GM12878 (cell line): ENCODE results near the gene TMEM127. TPM values are rescaled to one million over a fixed set of nuclear protein-coding genes. Genes with fewer than 3 reads are reported as not detected.

ENCODE experiments used
- ATAC-seq: fragments of 200-7000 bp; cut with Tn5 transposase; 3 replicates; pipeline ENCODE4 v1.9.1; 2020; ENCODE audit warnings: mild to moderate bottlenecking, moderate library complexity
- BruUV-seq: library from RNA; stranded (reverse); fragments of 400-500 nt; replicated peaks from 2 replicates; lab custom pipeline; 2021; lab: Mats Ljungman, UMichigan
- CTCF ChIA-PET: fragments of 300-600 bp; sonication (Branson Sonifier 250); formaldehyde crosslinking; extraction: SDS; loops from one replicate; lab custom pipeline; 2021; ENCODE audit warnings: inconsistent platforms; lab: Yijun Ruan, JAX
- POLR2A ChIA-PET: fragments of 350-600 bp; formaldehyde crosslinking; extraction: SDS; loops from one replicate; lab custom pipeline; 2021; ENCODE audit warnings: inconsistent platforms; lab: Charles Lee
- RAD21 ChIA-PET: fragments of 300-600 bp; sonication (Branson Sonifier 250); formaldehyde crosslinking; loops from one replicate; lab custom pipeline; 2023; ENCODE audit warnings: antibody characterized with exemption; ENCODE audit not compliant: unreplicated experiment; lab: Charles Lee
- SMC1A ChIA-PET: fragments of 300-600 bp; sonication (Branson Sonifier 250); formaldehyde crosslinking; loops from one replicate; lab custom pipeline; 2023; ENCODE audit not compliant: unreplicated experiment, uncharacterized antibody; lab: Charles Lee
- DNase-seq: peaks from one replicate; pipeline ENCODE4 v3.0.0-alpha.2; 2011; ENCODE audit warnings: low read depth, low spot score
- FAIRE-seq: peaks from 3 replicates; lab custom pipeline; 2011; peaks lifted over from hg19 to GRCh38; lab: Jason Lieb, UNC
- H2AFZ ChIP-seq: 2 replicates; pipeline ENCODE4 v1.6.0; 2011; ENCODE audit warnings: low read depth, low read length, control low read depth; ENCODE audit not compliant: control insufficient read depth
- H3K27ac ChIP-seq: 2 replicates; pipeline ENCODE4 v1.5.1; 2011; ENCODE audit warnings: control low read depth; ENCODE audit not compliant: control insufficient read depth, insufficient read depth
- H3K27me3 ChIP-seq, 2 experiments: replicated peaks in 1 of 2; 2 replicates each; pipeline versions ENCODE4 v1.6.0 to v1.6.1; 2011; ENCODE audit warnings: low read length in 1 of 2; ENCODE audit not compliant: control insufficient read depth in 2 of 2, insufficient read depth in 2 of 2
- H3K36me3 ChIP-seq, 2 experiments: 2 replicates each; pipeline ENCODE4 v1.5.1; 2011; ENCODE audit warnings: low read length in 1 of 2; ENCODE audit not compliant: control insufficient read depth in 2 of 2, insufficient read depth in 2 of 2
- H3K4me1 ChIP-seq: 2 replicates; pipeline ENCODE4 v1.6.1; 2011; ENCODE audit warnings: mild to moderate bottlenecking, low read length, moderate library complexity, mixed read lengths; ENCODE audit not compliant: control insufficient read depth, insufficient read depth
- H3K4me2 ChIP-seq: 2 replicates; pipeline ENCODE4 v1.6.0; 2011; ENCODE audit warnings: control low read depth; ENCODE audit not compliant: control insufficient read depth, insufficient read depth
- H3K4me3 ChIP-seq: fragments of 200-600 bp; sonication (generic); 2 replicates; pipeline ENCODE4 v1.5.1; 2016
- H3K79me2 ChIP-seq: 2 replicates; pipeline ENCODE4 v1.6.0; 2011; ENCODE audit warnings: low read length; ENCODE audit not compliant: control insufficient read depth, insufficient read depth
- H3K9ac ChIP-seq: 2 replicates; pipeline ENCODE4 v1.8.0; 2011; ENCODE audit warnings: low read length, control low read depth, mixed read lengths; ENCODE audit not compliant: control insufficient read depth, insufficient read depth
- H3K9me3 ChIP-seq: replicated peaks from 3 replicates; pipeline ENCODE4 v1.5.1; 2011; ENCODE audit warnings: mild to moderate bottlenecking, low read length; ENCODE audit not compliant: control insufficient read depth, insufficient read depth
- H4K20me1 ChIP-seq: 2 replicates; pipeline ENCODE4 v1.6.0; 2011; ENCODE audit not compliant: control insufficient read depth, insufficient read depth
- BCL11A ChIP-seq: IDR thresholded peaks from 2 replicates; pipeline ENCODE4 v1.6.1; 2011; ENCODE audit warnings: low read depth, low read length
- EGR1 ChIP-seq, 2 experiments: IDR thresholded peaks; 1 replicate in 1 of 2; 2 replicates in 1 of 2; pipeline ENCODE4 v1.6.1; 2011 to 2012; ENCODE audit warnings: low read depth in 2 of 2, low read length in 2 of 2, borderline replicate concordance in 1 of 2, mild to moderate bottlenecking in 1 of 2, moderate library complexity in 1 of 2
- MEF2B ChIP-seq: fragments of 450-650 bp; IDR thresholded peaks from 2 replicates; pipeline ENCODE4 v1.6.1; 2018; ENCODE audit warnings: mild to moderate bottlenecking, moderate library complexity; ENCODE audit not compliant: partially characterized antibody, poor library complexity, severe bottlenecking
- POLR2AphosphoS5 ChIP-seq: IDR thresholded peaks from 2 replicates; pipeline ENCODE4 v1.6.1; 2011; ENCODE audit warnings: mild to moderate bottlenecking, low read length, inconsistent platforms
- RAD51 ChIP-seq: fragments of 450-650 bp; IDR thresholded peaks from 2 replicates; pipeline ENCODE4 v1.6.1; 2016; ENCODE audit warnings: moderate library complexity, mild to moderate bottlenecking, inconsistent platforms
- RB1 ChIP-seq: fragments of 450-650 bp; formaldehyde crosslinking; IDR thresholded peaks from 2 replicates; pipeline ENCODE4 v1.6.1; 2017; ENCODE audit warnings: mild to moderate bottlenecking, borderline replicate concordance
- RCOR1 ChIP-seq: conservative IDR thresholded peaks from 2 replicates; pipeline ENCODE4 v1.6.1; 2012; ENCODE audit warnings: low read depth, low read length, improper control_type of control experiment
- RELA ChIP-seq: fragments of 450-650 bp; IDR thresholded peaks from 2 replicates; pipeline ENCODE4 v1.8.0; 2014; ENCODE audit warnings: borderline replicate concordance; ENCODE audit not compliant: partially characterized antibody
- SIX5 ChIP-seq: IDR thresholded peaks from 2 replicates; pipeline ENCODE4 v1.6.1; 2011; ENCODE audit warnings: mild to moderate bottlenecking, low read depth, low read length, moderate library complexity; ENCODE audit not compliant: severe bottlenecking
- SMAD5 ChIP-seq: IDR thresholded peaks from 2 replicates; pipeline ENCODE4 v1.6.1; 2016; ENCODE audit warnings: antibody characterized with exemption, low read depth
- SP1 ChIP-seq: IDR thresholded peaks from one replicate; pipeline ENCODE4 v1.6.1; 2011; ENCODE audit warnings: low read depth, low read length
- whole genome bisulfite sequencing: methylation state at CpG from one replicate; pipeline ENCODE4 v1.1.6; 2016; ENCODE audit warnings: low lambda C conversion rate; ENCODE audit not compliant: insufficient replicate concordance, insufficient coverage; ENCODE audit errors: missing lambda C conversion rate; 5-methylcytosine and 5-hydroxymethylcytosine counted together
- in situ Hi-C: fragments of 300-500 bp; cut with MboI; formaldehyde crosslinking; loops from 9 replicates; pipeline ENCODE4 v1.14.3; 2018; ENCODE audit warnings: mixed read lengths
- intact Hi-C: fragments of 100-400 bp; cut with micrococcal nuclease; formaldehyde crosslinking; loops from one replicate; pipeline ENCODE4 v1.14.2; 2022; ENCODE audit not compliant: unreplicated experiment
- polyA plus RNA-seq, 11 experiments: library from polyadenylated mRNA; depleted of rRNA in 4 of 11; unstranded in 6 of 11; stranded (reverse) in 5 of 11; fragments of >200 nt; fragmentation: Nextera tagmentation in 4 of 11; fragmentation: Illumina TruSeq in 1 of 11; extraction: Ambion mirVana in 4 of 11; extraction: Trizol in 1 of 11; gene quantifications; 1 replicate in 1 of 11; 2 replicates in 10 of 11; pipeline versions ENCODE4 v1.2.1 to v1.2.3, GENCODE V29; 2011 to 2016; ENCODE audit warnings: inconsistent platforms in 2 of 11, missing spikeins in 2 of 11, low read depth in 1 of 11
- total RNA-seq, 4 experiments: library from RNA; depleted of rRNA in 3 of 4; stranded (reverse); fragments of >200 nt in 3 of 4; fragmentation: Illumina TruSeq in 1 of 4; extraction: Trizol in 1 of 4; gene quantifications; 2 replicates each; pipeline versions ENCODE4 v1.2.1 to v1.2.3, GENCODE V29; 2013 to 2021
- TF ChIP-seq, protein P1 (sequence below): fragments of 450-650 bp; IDR thresholded peaks from 2 replicates; pipeline ENCODE4 v1.6.1; 2018; ENCODE audit warnings: mild to moderate bottlenecking, low read depth, moderate library complexity; ENCODE audit not compliant: partially characterized antibody
- TF ChIP-seq, protein P2 (sequence below): IDR thresholded peaks from 2 replicates; pipeline ENCODE4 v1.6.1; 2012; ENCODE audit warnings: low read length, inconsistent platforms
- TF ChIP-seq, protein P3 (sequence below): IDR thresholded peaks from 2 replicates; pipeline ENCODE4 v1.6.1; 2012; ENCODE audit warnings: low read depth, low read length, improper control_type of control experiment
- TF ChIP-seq, protein P4 (sequence below): fragments of 450-650 bp; IDR thresholded peaks from 2 replicates; pipeline ENCODE4 v1.6.1; 2016; ENCODE audit warnings: mild to moderate bottlenecking

Gene TMEM127
- total and polyA plus RNA-seq, 10 of the 15 experiments (the other 5 are each of a cell fraction or from before 2014, with no cell fraction given) = 2.6 to 27.2 (median 17.7) TPM

DNA sequence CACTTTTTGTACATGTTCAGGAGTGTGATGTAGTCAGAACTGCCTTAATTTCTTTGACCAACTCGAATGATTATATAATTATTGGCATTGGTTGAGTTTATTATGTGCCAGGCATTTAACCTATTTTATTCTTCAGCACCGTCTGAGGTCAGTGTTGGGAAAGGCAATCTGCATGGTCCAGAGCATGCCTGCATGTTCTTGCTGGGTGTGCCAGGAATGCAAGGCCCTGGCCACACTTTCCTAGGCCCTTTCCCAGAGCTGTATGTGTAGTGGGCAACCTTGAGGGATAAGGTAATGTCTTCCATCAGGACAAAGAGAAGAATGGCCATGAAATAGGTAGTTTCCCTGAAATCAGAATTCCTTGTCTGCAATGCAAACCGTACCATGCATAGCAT, 49.2 kb upstream of the TMEM127 start (continued):
- TF ChIP-seq, protein P1, sequence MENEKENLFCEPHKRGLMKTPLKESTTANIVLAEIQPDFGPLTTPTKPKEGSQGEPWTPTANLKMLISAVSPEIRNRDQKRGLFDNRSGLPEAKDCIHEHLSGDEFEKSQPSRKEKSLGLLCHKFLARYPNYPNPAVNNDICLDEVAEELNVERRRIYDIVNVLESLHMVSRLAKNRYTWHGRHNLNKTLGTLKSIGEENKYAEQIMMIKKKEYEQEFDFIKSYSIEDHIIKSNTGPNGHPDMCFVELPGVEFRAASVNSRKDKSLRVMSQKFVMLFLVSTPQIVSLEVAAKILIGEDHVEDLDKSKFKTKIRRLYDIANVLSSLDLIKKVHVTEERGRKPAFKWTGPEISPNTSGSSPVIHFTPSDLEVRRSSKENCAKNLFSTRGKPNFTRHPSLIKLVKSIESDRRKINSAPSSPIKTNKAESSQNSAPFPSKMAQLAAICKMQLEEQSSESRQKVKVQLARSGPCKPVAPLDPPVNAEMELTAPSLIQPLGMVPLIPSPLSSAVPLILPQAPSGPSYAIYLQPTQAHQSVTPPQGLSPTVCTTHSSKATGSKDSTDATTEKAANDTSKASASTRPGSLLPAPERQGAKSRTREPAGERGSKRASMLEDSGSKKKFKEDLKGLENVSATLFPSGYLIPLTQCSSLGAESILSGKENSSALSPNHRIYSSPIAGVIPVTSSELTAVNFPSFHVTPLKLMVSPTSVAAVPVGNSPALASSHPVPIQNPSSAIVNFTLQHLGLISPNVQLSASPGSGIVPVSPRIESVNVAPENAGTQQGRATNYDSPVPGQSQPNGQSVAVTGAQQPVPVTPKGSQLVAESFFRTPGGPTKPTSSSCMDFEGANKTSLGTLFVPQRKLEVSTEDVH = no peak

DNA sequence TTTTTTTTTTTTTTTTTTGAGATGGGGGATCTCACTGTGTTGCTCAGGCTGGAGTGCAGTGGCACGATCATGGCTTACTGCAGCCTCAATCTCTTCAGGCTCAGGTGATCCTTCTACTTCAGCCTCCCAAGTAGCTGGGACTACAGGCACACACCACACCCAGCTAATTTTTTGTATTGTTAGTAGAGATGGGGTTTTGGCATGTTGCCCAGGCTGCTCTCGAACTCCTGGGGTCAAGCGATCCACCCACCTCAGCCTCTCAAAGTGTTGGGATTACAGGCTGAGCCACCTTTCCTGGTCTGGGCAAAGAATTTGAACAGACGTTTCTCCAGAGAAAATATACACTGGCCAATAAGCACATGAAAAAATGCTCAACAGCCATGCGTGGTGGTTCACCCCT, 42.5 kb upstream of the TMEM127 start:
- intact Hi-C loops = no loop called here
- Histone ChIP-seq H3K27me3 (no peaks in the 10 kb centered on the region), H3K4me1 (peaks cover 5% of the 10 kb centered on the region), H3K9ac (no peak overlapping the region), H3K4me3 (no peak overlapping the region), H3K9me3 (no peaks in the 10 kb centered on the region), H3K27ac (no peak overlapping the region), H3K4me2 (no peak overlapping the region), H3K79me2 (peaks cover 28% of the 10 kb centered on the region), H2AFZ (no peak overlapping the region), H4K20me1 (no peaks in the 10 kb centered on the region), H3K36me3 (peaks cover 0 to 2% of the 10 kb centered on the region in 2 experiments; a peak in 2 of 4 replicates)
- FAIRE-seq (no peak), ATAC-seq (no peak), DNase-seq (no peak)
- in situ Hi-C loops = no loop called here
- WGBS = 96% methylated on average over 5 of the region's 5 CpGs
- no peak for TF ChIP-seq SP1
- TF ChIP-seq RCOR1 = no peak
- no peak for TF ChIP-seq SIX5
- TF ChIP-seq, protein P2, sequence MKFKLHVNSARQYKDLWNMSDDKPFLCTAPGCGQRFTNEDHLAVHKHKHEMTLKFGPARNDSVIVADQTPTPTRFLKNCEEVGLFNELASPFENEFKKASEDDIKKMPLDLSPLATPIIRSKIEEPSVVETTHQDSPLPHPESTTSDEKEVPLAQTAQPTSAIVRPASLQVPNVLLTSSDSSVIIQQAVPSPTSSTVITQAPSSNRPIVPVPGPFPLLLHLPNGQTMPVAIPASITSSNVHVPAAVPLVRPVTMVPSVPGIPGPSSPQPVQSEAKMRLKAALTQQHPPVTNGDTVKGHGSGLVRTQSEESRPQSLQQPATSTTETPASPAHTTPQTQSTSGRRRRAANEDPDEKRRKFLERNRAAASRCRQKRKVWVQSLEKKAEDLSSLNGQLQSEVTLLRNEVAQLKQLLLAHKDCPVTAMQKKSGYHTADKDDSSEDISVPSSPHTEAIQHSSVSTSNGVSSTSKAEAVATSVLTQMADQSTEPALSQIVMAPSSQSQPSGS = no peak
- TF ChIP-seq, protein P3, sequence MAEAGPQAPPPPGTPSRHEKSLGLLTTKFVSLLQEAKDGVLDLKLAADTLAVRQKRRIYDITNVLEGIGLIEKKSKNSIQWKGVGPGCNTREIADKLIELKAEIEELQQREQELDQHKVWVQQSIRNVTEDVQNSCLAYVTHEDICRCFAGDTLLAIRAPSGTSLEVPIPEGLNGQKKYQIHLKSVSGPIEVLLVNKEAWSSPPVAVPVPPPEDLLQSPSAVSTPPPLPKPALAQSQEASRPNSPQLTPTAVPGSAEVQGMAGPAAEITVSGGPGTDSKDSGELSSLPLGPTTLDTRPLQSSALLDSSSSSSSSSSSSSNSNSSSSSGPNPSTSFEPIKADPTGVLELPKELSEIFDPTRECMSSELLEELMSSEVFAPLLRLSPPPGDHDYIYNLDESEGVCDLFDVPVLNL = no peak
- TF ChIP-seq RB1 = no peak
- no peak for TF ChIP-seq POLR2AphosphoS5
- TF ChIP-seq, protein P4, sequence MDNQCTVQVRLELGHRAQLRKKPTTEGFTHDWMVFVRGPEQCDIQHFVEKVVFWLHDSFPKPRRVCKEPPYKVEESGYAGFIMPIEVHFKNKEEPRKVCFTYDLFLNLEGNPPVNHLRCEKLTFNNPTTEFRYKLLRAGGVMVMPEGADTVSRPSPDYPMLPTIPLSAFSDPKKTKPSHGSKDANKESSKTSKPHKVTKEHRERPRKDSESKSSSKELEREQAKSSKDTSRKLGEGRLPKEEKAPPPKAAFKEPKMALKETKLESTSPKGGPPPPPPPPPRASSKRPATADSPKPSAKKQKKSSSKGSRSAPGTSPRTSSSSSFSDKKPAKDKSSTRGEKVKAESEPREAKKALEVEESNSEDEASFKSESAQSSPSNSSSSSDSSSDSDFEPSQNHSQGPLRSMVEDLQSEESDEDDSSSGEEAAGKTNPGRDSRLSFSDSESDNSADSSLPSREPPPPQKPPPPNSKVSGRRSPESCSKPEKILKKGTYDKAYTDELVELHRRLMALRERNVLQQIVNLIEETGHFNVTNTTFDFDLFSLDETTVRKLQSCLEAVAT = no peak
- no peak for TF ChIP-seq RAD51
- no peak for TF ChIP-seq BCL11A
- TF ChIP-seq EGR1 (IDR thresholded peaks at IDR 0.05; ENCODE audit: borderline replicate concordance in 1 of 2, low read depth in 2 of 2, low read length in 2 of 2) = no peak
- no peak for TF ChIP-seq RELA
- TF ChIP-seq MEF2B = no peak
- TF ChIP-seq SMAD5 = no peak
- no TSS peak for BruUV-seq
- ChIA-PET CTCF (interaction anchor here (1.8 kb wide), 1 partner anchor 12 kb away, joined by 3 read pairs; no protein-coding TSS in a partner anchor), SMC1A (interaction anchor here (0.6 to 1.5 kb wide), 3 partner anchors 12 to 217 kb away, joined by 3 to 5 read pairs (median 3); no protein-coding TSS in a partner anchor), RAD21 (no interaction called here), POLR2A (interaction anchor here (1.5 kb wide), 1 partner anchor 29 kb away, joined by 4 read pairs; no protein-coding TSS in a partner anchor)
